ENCODE data around the gene OR4A15.

Gene OR4A15

DNA sequence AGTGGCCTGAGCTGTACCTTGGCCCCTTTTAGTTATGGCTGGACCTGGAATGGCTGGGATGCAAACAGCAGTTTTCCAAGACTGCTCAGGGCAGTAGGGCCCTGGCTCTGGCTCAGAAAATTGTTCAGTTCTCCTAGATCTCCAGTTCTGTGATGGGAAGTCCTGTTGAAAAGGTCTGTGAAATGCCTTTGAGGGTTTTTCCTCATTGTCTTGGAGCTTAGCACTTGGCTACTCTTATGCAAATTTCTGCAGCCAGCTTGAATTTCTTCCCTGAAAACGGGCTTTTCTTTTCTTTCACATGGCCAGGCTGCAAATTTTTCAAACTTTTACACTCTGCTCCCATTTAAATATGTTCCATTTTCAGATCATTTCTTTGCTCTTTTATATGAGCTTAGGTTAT is 33.2 kb downstream of the OR4A15 start:
- TF ChIP-seq, protein P1, sequence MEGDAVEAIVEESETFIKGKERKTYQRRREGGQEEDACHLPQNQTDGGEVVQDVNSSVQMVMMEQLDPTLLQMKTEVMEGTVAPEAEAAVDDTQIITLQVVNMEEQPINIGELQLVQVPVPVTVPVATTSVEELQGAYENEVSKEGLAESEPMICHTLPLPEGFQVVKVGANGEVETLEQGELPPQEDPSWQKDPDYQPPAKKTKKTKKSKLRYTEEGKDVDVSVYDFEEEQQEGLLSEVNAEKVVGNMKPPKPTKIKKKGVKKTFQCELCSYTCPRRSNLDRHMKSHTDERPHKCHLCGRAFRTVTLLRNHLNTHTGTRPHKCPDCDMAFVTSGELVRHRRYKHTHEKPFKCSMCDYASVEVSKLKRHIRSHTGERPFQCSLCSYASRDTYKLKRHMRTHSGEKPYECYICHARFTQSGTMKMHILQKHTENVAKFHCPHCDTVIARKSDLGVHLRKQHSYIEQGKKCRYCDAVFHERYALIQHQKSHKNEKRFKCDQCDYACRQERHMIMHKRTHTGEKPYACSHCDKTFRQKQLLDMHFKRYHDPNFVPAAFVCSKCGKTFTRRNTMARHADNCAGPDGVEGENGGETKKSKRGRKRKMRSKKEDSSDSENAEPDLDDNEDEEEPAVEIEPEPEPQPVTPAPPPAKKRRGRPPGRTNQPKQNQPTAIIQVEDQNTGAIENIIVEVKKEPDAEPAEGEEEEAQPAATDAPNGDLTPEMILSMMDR (IDR thresholded peaks at IDR 0.05; ENCODE audit: borderline replicate concordance, insufficient read depth, low read depth, low read length), result no peak
- no peak overlapping the region for H3K4me3 ChIP-seq (ENCODE audit: low read depth, low read length)

All from GM12875 (cell line).